ENCODE data around the gene PIK3R1. TPM values are rescaled to one million over a fixed set of nuclear protein-coding genes. Genes with fewer than 3 reads are reported as not detected.

PIK3R1 gene
- total RNA-seq, 1 donor from 2014 or later: 80.4 TPM

GRCh38 chr5:68222824-68223354, 7.3 kb downstream of the PIK3R1 start:
- no peak overlapping the region for H3K4me3 Mint-ChIP-seq
- no peak overlapping the region for H3K27ac Mint-ChIP-seq
- peaks cover 32% of the 10 kb centered on the region for H3K4me1 Mint-ChIP-seq
- no peak for DNase-seq (ENCODE audit: low spot score in 2 of 2, unreplicated experiment in 2 of 2)
- no peak for TF ChIP-seq CTCF (IDR thresholded peaks at IDR 0.05; ENCODE audit: unreplicated experiment)
- H3K9me3 Mint-ChIP-seq: no peaks in the 10 kb centered on the region
- no peaks in the 10 kb centered on the region for H3K27me3 Mint-ChIP-seq (ENCODE audit: low read depth)
- H3K36me3 Mint-ChIP-seq: peaks cover 10% of the 10 kb centered on the region

- Mint-ChIP-seq H3K36me3 (peaks cover 12% of the 10 kb centered on the region), H3K9me3 (no peaks in the 10 kb centered on the region), H3K4me1 (peaks cover 23% of the 10 kb centered on the region), H3K27me3 (ENCODE audit: low read depth) (no peaks in the 10 kb centered on the region), H3K4me3 (no peak overlapping the region), H3K27ac (no peak overlapping the region)
- DNase-seq (ENCODE audit: low spot score in 2 of 2, unreplicated experiment in 2 of 2): no peak
- TF ChIP-seq CTCF (IDR thresholded peaks at IDR 0.05; ENCODE audit: unreplicated experiment): no peak
Measured at GRCh38 chr5:68223904-68224303, 8.3 kb downstream of the PIK3R1 start.

- no peak for DNase-seq (ENCODE audit: low spot score in 2 of 2, unreplicated experiment in 2 of 2)
Measured at GRCh38 chr5:68224509-68225187, 9.1 kb downstream of the PIK3R1 start.

GRCh38 chr5:68225188-68225910, 9.8 kb downstream of the PIK3R1 start:
- Mint-ChIP-seq H3K27ac (no peak overlapping the region), H3K4me3 (no peak overlapping the region), H3K4me1 (peaks cover 22% of the 10 kb centered on the region), H3K27me3 (ENCODE audit: low read depth) (no peaks in the 10 kb centered on the region), H3K36me3 (peaks cover 12% of the 10 kb centered on the region), H3K9me3 (no peaks in the 10 kb centered on the region)
- TF ChIP-seq CTCF (IDR thresholded peaks at IDR 0.05; ENCODE audit: unreplicated experiment): no peak
- DNase-seq (ENCODE audit: low spot score in 2 of 2, unreplicated experiment in 2 of 2): no peak

More at GRCh38 chr5:68224509-68225187, 9.1 kb downstream of the PIK3R1 start:
- TF ChIP-seq CTCF (IDR thresholded peaks at IDR 0.05; ENCODE audit: unreplicated experiment): no peak
- Mint-ChIP-seq H3K36me3 (peaks cover 12% of the 10 kb centered on the region), H3K4me1 (peaks cover 22% of the 10 kb centered on the region), H3K27ac (no peak overlapping the region), H3K27me3 (ENCODE audit: low read depth) (no peaks in the 10 kb centered on the region), H3K9me3 (no peaks in the 10 kb centered on the region), H3K4me3 (no peak overlapping the region)

- Mint-ChIP-seq H3K27me3 (ENCODE audit: low read depth) (no peaks in the 10 kb centered on the region), H3K4me3 (no peak overlapping the region), H3K36me3 (peaks cover 15% of the 10 kb centered on the region), H3K9me3 (no peaks in the 10 kb centered on the region), H3K4me1 (peaks cover 22% of the 10 kb centered on the region), H3K27ac (no peak overlapping the region)
- no peak for TF ChIP-seq CTCF (IDR thresholded peaks at IDR 0.05; ENCODE audit: unreplicated experiment)
- no peak for DNase-seq (ENCODE audit: low spot score in 2 of 2, unreplicated experiment in 2 of 2)
Measured at GRCh38 chr5:68225911-68226545, 10.5 kb downstream of the PIK3R1 start.

All from mesothelial cell of epicardium (in vitro differentiated cells).